Measurements from ENCODE around the gene CXADR. TPM values are rescaled to one million over a fixed set of nuclear protein-coding genes. Genes with fewer than 3 reads are reported as not detected.
"Not testable (repeated sequence)": the region's sequence is repeated elsewhere in the genome, so short reads cannot be mapped to it uniquely, and the experiment has no call there.

Gene CXADR
- total RNA-seq, 1 donor from 2014 or later: 77.6 TPM

DNA sequence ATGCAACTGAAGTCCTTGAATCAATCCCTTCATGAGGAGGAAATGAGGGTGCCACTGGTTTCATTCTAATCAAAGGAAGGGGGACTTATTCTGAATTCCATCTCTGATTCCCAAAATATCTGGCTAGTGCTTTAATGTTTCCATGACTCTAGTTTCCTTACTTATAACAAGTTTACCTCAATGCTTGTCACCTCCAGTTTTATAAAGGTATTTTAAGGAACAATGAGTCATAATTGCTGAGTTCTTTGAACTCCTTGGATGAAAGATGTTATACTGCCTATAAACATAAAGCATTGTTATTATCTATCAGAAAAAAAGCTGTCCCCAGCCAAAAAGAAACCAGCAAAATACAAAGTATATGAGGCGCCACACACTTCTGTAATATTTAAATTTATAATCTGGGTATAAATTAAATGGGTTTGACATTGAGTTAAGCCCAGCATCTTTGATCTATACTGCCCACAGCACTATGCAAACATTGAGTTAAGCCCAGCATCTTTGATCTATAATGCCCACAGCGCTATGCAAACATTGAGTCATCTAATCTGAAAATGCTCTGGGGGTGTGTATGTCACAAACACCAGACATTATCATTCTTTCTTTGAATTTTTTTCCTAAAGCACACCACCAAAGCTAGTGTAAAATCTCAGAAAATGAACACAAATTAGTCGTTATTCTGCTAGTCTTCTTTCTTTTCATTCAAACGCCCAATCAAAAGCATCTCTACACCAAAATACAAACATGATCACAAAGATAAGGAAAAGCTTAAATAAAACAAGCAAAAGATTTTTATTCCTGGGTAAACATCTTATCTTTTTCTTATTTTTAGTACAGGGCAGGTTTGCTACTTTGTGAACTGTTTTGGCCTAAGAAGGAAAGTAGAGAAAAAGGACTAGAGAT is 11.5 kb upstream of the CXADR start:
- no peak for DNase-seq (ENCODE audit: low read depth in 2 of 2)

DNA sequence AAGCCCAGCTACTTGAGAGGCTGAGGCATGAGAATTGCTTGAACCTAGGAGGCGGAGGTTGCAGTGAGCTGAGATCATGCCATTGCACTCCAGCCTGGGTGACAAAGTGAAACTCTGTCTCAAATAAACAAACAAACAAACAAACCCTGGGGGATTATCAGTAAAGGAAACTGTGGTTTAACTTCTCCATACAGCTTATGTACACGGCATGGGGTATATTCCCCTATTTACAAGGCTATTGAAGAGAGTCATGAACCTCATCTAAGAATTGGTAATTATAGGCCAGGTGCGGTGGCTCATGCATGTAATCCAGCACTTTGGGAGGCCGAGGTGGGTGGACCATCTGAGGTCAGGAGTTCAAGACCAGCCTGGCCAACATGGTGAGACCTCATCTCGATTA is 9.9 kb upstream of the CXADR start:
- DNase-seq (ENCODE audit: low read depth in 2 of 2): not testable (repeated sequence)

DNA sequence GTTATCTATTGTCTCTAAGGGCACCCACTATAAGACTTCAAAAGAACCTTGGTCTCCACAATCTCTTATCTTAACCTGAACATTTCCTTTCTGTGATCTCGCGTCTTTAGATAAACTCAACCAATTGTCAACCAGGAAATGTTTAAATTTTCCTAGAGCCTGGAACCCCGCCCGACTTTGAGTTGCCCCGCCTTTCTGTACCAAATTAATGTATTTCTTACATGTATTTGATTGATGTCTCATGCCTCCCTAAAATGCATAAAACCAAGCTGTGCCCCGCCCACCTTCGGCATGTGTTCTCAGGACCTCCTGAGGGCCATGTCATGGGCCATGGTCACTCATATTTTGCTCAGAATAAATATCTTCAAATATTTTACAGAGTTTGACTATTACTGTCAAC is 5.9 kb upstream of the CXADR start:
- no peak for DNase-seq (ENCODE audit: low read depth in 2 of 2)

DNA sequence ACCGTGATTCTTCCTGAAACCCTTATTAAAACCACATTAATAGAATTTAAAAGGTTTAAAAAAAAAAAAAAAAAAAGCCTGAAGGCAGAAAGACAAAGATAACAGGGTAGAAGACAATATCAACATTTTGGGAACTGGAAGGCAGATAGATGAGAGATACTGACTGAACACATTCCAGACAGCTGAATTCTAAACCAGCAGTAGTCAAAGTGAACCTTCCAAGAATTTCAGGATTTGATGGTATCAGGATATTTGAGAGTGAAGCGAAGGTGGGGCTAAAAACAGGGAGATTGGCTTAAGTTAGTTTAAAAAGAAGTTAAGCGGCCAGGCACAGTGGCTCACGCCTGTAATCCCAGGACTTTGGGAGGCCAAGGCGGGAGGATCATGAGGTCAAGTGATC is 5.3 kb upstream of the CXADR start:
- no peak for DNase-seq (ENCODE audit: low read depth in 2 of 2)

DNA sequence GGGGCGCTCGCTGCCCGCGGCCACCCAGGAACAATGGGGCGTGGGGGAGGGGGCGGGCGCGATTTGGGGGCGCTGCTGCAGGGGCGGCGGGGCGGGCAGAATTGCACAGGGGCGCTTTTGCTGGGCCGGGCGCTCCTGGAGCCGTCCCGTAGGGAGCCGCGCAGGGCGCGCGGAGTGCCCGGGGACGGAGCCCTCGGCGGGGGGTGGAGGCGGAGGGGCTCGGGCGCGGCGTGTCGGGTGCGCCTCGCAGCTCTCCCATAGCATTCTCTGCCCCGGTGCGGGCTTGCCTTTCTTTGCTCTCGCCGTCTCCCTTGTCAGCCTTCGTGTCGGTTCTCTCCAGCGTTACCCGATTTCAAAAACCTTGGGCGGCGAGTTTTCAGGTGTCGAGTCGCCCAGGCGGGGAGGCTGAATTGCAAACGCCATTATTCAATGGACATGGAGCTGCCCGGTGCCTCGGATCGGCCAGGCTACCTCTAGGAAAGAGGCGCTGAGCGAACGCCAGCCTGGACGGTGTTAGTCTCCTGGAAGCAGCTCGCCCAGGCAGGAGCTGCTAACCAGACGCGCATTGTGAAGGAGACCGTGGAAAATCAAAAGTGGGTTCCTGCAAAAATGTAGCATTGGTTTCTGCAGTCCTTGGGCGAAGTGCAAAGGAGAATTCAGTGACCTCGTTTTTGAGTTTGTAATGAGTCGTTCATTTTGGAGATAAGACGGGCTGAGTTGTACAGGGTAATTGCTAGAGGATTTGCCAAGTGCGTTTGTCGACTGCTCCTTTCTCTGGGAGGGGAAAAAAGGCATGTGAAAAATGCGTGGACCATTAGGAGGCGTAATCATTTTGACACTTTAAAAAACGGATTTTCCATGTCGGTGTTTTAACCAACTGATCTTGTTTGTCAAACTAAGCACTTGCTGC is 626 bp downstream of the CXADR start:
- peak; percentile 33 to 65 for DNase-seq (ENCODE audit: low read depth in 2 of 2)

DNA sequence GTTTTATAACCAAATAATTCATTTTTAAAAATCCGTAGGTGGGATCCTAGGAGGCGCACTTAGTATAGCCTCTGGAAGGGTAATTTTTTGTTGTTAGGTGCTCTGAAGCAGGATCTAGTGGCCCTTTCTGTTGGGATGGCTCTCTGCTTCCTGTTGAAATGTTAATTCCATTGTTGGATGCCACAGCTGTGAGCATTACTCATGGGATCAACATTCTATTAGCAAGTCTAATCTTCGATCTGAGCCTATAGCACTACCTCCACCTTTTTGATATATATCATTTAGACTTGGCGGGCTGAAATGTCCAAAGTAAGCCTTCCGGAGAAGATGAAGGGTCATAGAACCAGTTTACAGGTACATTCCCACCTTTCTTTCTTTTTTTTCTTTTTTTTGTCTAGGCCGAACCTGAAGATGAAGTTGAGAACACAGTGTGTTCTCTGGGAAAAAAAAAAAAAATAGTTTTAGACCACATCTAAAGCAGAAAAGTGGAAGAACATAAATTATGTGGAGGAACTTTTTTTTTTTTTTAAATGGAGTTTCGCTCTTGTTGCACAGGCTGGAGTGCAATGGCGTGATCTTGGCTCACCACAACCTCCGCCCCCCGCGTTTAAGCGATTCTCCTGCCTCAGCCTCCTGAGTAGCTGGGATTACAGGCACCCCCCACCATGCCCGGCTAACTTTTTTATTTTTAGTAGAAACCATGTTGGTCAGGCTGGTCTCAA is 1.4 kb downstream of the CXADR start:
- peak; percentile 44 to 80 for DNase-seq (ENCODE audit: low read depth in 2 of 2)

DNA sequence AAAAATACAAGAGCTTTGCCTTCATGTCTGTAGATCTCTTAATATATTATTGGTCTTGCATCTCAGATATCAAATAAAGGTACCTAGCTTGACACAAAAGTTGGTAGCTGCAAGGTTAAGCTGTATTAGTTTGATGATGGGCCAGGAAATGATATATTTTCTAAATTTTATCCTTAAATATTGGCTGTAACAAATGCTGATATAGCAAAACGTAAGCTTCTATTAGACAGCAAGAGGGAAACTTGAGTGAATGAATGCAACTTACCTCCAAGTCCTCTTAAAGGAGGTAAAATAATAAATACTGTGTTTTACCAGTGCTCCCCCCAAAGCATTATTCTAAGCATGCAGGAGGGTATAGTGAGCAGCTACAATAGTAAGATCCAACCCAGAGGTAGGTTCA is 4.2 kb downstream of the CXADR start:
- DNase-seq (ENCODE audit: low read depth in 2 of 2): not testable (repeated sequence)

DNA sequence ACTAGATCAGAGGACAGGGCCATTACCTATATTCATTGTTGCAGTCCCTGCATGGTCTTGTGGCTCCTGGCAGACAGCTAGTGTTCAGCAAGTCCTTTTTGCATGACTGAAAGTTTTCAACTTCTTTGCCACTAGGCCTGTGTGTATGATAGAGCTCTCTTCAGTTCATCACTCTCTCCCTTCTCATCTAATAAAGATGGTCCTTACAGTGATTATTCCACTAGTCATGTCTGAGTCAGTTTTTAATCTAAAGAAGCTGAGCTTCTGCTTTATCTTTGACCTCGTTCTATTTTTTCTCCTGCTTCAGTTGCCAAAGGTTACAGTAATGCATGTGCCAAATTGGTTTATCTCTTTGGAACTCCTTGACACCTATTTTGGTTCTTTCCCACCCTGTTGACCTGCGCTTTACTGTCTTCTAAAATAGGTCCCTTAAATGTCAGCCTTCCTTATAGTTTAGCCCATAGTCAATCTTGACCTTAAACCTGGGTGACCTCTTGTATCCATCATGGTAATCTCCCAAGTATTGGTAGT is 6.4 kb downstream of the CXADR start:
- DNase-seq (ENCODE audit: low read depth in 2 of 2): no peak

DNA sequence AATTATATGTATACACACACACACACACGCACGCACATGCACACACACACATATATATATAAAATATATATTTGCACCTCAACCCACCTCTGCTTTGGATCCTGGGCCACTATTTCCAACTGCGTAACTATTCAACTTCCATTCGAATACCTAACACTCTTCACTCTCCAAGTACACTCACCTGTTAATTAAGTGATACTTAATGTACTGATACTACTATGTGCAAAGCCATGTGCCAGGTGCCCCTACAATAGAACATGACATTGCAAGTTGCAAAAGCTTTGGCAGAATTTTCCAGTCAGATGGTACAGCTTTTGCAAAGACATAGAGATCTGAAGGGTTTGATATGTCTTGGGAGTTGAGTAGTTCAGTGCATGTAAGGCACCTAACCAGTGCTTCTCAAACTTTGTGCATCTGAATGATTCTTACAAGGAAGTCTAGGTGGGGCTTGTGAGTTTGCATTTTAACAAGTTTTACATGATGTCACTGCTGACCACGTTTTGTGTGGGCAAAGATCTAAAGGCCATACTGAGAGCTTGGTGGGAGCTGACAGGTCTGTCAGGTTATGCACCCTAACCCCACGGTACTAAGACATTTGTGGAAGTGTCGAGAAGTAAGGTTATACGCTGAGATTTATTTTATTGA is 7.2 kb downstream of the CXADR start:
- DNase-seq (ENCODE audit: low read depth in 2 of 2): no peak

DNA sequence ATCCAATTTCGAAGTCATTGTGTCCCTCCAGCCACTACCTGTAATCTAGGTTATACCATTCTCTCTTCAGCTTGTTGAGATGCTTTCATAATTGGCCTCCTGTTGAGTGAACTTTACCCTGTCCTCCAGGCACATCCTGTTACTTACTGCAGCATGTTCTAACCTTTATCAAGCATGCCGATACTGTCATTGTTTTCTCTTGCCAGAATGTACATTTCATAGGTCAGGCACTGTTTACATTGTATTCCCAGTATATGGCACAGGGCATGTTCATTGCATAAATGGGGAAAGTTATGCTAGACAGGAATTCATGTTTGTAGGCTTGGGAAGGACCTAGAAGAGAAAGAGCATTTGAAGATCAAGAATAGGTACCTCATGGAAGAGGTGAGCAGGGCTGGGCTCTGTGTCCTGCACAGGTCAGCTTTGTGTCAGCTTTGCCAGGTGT is 10.2 kb downstream of the CXADR start:
- peak in 1 of 2 donors; percentile 50 for DNase-seq (ENCODE audit: low read depth in 2 of 2)

DNA sequence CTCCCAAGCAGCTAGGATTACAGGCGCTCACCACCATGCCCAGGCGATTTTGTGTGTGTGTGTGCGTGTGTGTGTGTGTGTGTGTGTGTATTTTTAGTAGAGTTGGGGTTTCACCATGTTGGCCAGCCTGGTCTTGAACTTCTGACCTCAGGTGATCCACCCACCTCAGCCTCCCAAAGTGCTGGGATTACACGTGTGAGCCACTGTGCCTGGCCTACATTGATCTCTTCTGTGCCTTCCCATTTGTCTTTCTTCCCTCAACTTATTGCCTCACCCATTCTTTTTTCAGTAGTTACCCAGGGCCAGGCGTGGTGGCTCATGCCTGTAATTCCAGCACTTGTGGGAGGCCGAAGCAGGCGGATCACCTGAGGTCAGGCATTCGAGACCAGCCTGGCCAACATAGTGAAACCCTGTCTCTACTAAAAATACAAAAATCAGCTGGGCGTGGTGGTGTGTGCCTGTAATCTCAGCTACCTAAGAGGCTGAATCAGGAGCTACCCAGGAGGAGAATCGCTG is 11.2 kb downstream of the CXADR start:
- DNase-seq (ENCODE audit: low read depth in 2 of 2): not testable (repeated sequence)

DNA sequence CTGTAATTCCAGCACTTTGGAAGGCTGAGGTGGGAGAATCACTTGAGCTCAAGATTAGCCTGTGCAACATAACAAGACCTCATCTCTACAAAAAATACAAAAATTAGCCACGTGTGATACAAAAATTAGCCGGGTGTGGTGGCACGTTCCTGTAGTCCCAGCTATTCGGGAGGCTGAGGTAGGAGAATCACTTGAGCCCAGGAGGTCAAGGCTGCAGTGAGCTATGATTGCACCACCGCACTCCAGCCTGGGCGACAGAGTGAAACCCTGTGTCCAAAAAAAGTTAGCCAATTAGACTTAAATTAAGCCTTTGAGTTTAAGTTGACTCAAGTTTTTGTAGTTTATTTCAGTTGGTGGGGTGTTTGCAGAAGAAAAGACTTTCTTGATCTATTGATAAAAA is 11.8 kb downstream of the CXADR start:
- no peak for DNase-seq (ENCODE audit: low read depth in 2 of 2)

DNA sequence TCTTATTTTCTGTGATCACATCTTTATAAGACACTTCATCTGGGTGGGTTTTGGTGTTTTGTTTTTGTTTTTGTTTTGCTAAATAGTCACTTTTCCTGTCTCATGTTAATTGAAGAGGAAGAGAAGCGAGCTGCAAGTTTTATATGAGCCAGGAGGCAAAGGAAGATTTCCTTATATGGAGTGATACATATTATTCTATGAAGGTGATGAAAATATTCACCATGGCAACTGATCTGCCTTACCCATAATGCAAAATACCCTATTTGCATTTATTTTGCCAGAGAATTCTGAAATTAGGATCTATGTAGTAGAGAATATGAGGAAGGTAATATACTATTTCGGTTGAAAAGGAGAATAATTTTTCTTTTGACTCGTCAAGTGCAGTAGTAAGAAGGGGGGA is 13.9 kb downstream of the CXADR start:
- peak in 1 of 2 donors; percentile 34 for DNase-seq (ENCODE audit: low read depth in 2 of 2)

DNA sequence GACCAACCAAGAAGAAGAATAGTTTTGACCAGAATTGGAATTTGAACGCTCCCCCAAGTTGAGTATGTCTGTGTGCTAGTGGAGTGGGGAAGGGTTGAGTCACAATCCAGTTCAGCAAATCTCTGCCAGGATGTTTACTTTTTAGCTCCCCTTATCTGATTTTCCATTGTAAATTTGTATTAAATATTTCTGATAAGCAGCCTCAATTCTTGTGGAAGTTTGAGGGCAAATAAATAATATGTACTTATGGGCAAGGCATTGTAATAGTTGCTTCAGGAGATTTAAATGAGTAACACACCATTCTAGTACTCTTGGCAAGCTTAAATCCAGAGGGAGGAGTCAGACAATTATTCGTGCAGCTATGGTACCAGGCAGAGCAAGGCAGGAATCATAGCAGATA is 14.4 kb downstream of the CXADR start:
- DNase-seq (ENCODE audit: low read depth in 2 of 2): peak; percentile 64 to 82

DNA sequence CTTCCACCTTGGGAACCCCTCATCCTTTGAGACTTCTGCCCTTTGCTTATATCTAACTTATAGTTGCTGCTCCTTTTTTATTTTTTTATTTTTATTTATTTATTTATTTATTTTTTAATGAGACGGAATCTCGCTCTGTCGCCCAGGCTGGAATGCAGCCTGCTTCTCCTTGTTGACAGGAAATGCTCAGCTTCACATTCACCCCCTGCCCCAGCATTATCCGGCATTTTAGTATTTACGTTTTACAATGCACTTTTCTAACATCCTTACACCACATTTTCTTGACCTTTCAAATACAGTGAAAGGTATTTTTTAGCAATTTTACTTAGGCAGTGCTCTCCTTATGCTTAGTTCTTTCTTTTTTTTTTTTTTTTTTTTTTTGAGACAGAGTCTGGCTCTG is 14.9 kb downstream of the CXADR start:
- DNase-seq (ENCODE audit: low read depth in 2 of 2): peak in 1 of 2 donors; percentile 31

DNA sequence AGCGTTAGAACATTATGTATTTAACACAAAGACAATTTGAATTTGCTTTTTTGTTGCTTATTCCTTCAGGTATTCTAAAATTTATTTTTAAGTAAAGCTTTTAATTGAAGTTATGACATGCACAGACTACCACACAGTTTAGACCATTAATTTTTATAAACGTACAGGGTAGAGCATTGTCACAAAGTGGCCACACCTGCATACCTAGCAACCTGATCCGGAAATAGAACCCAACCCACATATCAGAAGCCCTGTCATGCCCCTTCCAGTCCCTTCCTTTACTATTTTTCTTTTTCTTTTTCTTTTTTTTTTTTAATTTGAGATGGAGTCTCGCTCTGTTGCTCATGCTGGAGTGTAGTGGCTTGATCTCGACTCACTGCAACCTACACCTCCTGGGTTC is 16.8 kb downstream of the CXADR start:
- no peak for DNase-seq (ENCODE audit: low read depth in 2 of 2)

DNA sequence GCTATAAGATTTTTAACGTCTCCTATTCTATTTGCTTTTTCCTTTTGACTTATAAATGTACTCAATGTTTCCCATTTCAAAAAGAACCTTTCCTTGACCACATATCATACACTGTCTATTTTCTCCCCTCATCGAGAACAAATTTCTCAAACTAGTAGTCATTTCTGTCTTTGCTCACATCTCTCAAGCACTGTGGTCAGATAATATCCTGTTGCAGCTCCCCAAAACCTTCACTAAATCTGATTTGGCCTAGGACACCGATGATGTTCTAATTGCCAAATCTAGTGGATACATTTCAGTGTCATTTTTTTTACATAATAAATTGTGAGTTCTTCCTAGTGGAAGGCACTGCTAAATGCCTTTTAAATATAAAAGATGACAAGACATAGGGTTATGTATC is 19.4 kb downstream of the CXADR start:
- DNase-seq (ENCODE audit: low read depth in 2 of 2): no peak

DNA sequence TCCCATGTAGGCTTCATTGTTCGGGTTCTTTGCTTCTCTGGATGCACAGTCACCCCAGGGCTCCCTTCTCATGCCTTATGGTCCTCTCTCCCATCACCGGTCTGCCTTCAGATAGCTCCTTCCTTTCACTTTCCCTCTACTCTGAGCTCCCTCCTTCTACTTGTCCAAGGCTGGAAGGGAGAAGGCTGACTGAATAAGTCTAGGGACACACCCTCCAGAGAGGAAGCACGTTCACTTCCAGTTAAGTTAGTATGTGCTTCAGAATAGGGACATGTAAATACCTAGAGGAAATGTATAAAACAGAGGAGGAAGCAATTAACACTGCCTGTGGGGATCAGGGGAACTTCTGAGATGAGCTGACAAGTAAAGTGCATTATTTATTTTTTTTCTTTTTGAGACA is 23.5 kb downstream of the CXADR start:
- DNase-seq (ENCODE audit: low read depth in 2 of 2): peak in 1 of 2 donors; percentile 28

DNA sequence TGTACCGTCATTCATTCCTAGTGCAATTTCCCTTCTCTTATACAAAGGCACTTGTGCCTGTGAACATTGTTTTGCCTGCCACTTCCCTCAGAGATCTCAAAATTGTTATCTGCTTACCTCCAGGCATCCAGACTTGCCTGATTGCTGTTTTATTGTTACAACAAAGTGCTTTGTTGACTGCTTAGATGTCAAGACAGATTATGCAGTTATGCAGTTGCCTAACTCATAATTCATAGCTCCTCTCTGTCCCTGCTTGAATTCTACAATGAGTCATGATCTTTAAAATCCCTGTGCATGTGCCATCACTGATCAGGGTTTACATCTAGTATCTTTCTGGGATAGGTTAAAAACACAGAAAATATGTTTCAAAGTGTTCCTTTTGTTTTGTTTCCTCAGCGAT is 24.5 kb downstream of the CXADR start:
- DNase-seq (ENCODE audit: low read depth in 2 of 2): peak in 1 of 2 donors; percentile 23

DNA sequence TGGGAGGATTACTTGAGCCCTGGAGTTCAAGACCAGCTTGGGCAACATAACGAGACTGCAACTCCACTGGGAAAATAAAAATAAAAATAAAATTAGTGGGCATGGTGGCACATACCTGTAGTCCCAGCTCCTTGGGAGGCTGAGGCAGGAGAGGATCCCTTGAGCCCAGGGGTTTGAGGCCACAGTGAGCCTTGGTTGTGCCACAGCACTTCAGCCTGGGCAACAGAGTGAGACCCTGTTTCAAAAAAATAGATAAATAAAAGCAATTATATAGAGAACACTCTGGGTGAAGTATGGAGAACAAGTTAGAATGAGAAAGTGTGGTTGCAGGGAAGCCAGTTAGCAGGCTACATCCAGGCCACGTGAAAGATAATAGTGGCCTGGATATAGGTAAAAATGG is 25.7 kb downstream of the CXADR start:
- DNase-seq (ENCODE audit: low read depth in 2 of 2): no peak

DNA sequence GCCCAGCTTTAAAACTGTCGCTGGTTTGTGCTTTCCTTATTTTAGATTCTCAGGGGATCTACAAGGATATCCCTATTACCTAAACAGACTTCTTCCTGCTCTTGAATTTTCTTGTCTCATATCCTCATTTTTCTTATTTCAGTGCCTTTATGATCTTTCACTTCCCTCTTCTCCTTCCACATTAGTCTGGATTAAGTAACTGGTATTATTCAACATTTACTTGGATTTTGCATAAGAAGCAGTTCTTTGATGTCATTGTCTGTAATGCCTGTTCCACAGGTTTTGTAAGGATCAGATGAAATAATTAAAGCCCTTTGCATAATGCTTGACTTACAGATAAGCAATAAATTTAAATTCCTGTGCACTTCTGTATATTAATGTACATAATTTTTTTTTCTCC is 26.5 kb downstream of the CXADR start:
- DNase-seq (ENCODE audit: low read depth in 2 of 2): no peak
